H1 (cell line): ENCODE measurements around the gene CRYGN. TPM values are rescaled to one million over a fixed set of nuclear protein-coding genes. Genes with fewer than 3 reads are reported as not detected.

Experiments used
- CTCF ChIA-PET: fragments of 300-600 bp; sonication (Branson Sonifier 250); formaldehyde crosslinking; loops from one replicate; lab custom pipeline; 2021; ENCODE audit not compliant: partially characterized antibody; lab: Charles Lee
- POLR2A ChIA-PET: fragments of 300-600 bp; sonication (Branson Sonifier 250); formaldehyde crosslinking; loops from one replicate; lab custom pipeline; 2021; ENCODE audit warnings: inconsistent platforms; ENCODE audit not compliant: partially characterized antibody; lab: Charles Lee
- DNase-seq, 2 experiments: peaks; one replicate each; pipeline versions ENCODE4 v3.0.0 to v3.0.0-alpha.2; 2010 to 2022; ENCODE audit warnings: low spot score in 2 of 2, low read depth in 1 of 2, mixed read lengths in 1 of 2
- FAIRE-seq: peaks from 2 replicates; lab custom pipeline; 2011; peaks lifted over from hg19 to GRCh38; lab: Jason Lieb, UNC
- H2AFZ ChIP-seq: 2 replicates; pipeline ENCODE4 v1.8.1; 2012; ENCODE audit warnings: low read length, inconsistent platforms
- H2AK5ac ChIP-seq: 2 replicates; pipeline ENCODE4 v1.6.1; 2013; ENCODE audit warnings: low read depth, low read length
- H2BK120ac ChIP-seq: replicated peaks from 2 replicates; pipeline ENCODE3; 2013; ENCODE audit warnings: low read depth, low read length, inconsistent platforms
- H2BK12ac ChIP-seq: 2 replicates; pipeline ENCODE4 v1.6.1; 2013; ENCODE audit warnings: low read depth, low read length
- H2BK15ac ChIP-seq: 2 replicates; pipeline ENCODE4 v1.6.1; 2013; ENCODE audit warnings: low read length
- H2BK20ac ChIP-seq: 2 replicates; pipeline ENCODE4 v1.6.1; 2013; ENCODE audit warnings: low read length
- H2BK5ac ChIP-seq: 2 replicates; pipeline ENCODE4 v1.6.1; 2013; ENCODE audit warnings: low read depth, low read length
- H3K14ac ChIP-seq: 2 replicates; pipeline ENCODE4 v1.6.1; 2013; ENCODE audit warnings: inconsistent platforms; ENCODE audit not compliant: insufficient read length
- H3K18ac ChIP-seq: 2 replicates; pipeline ENCODE4 v1.6.1; 2013; ENCODE audit warnings: low read length; ENCODE audit errors: extremely low read depth
- H3K23ac ChIP-seq: 2 replicates; pipeline ENCODE4 v1.6.1; 2013; ENCODE audit warnings: inconsistent platforms; ENCODE audit not compliant: insufficient read length
- H3K23me2 ChIP-seq: 2 replicates; pipeline ENCODE4 v1.6.1; 2013; ENCODE audit warnings: low read depth, low read length
- H3K27ac ChIP-seq: 2 replicates; pipeline ENCODE4 v1.6.1; 2011; ENCODE audit warnings: low read depth, low read length, inconsistent platforms
- H3K27me3 ChIP-seq, 4 experiments: replicated peaks in 1 of 4; 1 replicate in 1 of 4; 2 replicates in 3 of 4; pipeline versions ENCODE4 v1.6.1 to v1.8.1; 2011 to 2013; ENCODE audit warnings: low read length in 3 of 4, mild to moderate bottlenecking in 3 of 4, inconsistent platforms in 2 of 4, mixed read lengths in 2 of 4, moderate library complexity in 1 of 4; ENCODE audit not compliant: control insufficient read depth in 3 of 4, insufficient read depth in 3 of 4; ENCODE audit errors: extremely low read depth in 1 of 4
- H3K36me3 ChIP-seq, 4 experiments: 2 replicates each; pipeline versions ENCODE4 v1.6.1 to v1.8.1; 2011 to 2013; ENCODE audit warnings: mild to moderate bottlenecking in 4 of 4, low read length in 3 of 4, moderate library complexity in 2 of 4, control low read depth in 1 of 4, inconsistent platforms in 1 of 4; ENCODE audit not compliant: insufficient read depth in 4 of 4, control insufficient read depth in 2 of 4
- H3K4ac ChIP-seq: replicated peaks from 2 replicates; pipeline ENCODE3; 2013; ENCODE audit warnings: low read length, low read depth, mixed read lengths, inconsistent platforms; ENCODE audit not compliant: insufficient read length
- H3K4me1 ChIP-seq, 4 experiments: replicated peaks in 1 of 4; 1 replicate in 1 of 4; 2 replicates in 3 of 4; pipeline versions ENCODE4 v1.6.1 to v1.8.1; 2011 to 2013; ENCODE audit warnings: low read length in 3 of 4, inconsistent platforms in 2 of 4, mixed read lengths in 1 of 4; ENCODE audit not compliant: insufficient read depth in 4 of 4, control insufficient read depth in 3 of 4
- H3K4me2 ChIP-seq, 2 experiments: 2 replicates each; pipeline versions ENCODE4 v1.6.1 to v1.8.1; 2011 to 2013; ENCODE audit warnings: low read depth in 2 of 2, low read length in 2 of 2, control low read depth in 1 of 2, inconsistent platforms in 1 of 2, mild to moderate bottlenecking in 1 of 2; ENCODE audit not compliant: insufficient read depth in 1 of 2
- H3K4me3 ChIP-seq, 4 experiments: fragments of 200-600, 300-600 bp in 1 of 4; sonication (generic), shearing (Covaris generic), sonication (Bioruptor Twin) in 1 of 4; 2 replicates each; pipeline versions ENCODE4 v1.5.1 to v1.8.1; 2011 to 2016; ENCODE audit warnings: low read length in 4 of 4, low read depth in 3 of 4, control low read depth in 2 of 4, inconsistent platforms in 2 of 4, mild to moderate bottlenecking in 2 of 4, mixed read lengths in 1 of 4, moderate library complexity in 1 of 4; ENCODE audit not compliant: insufficient read depth in 2 of 4; ENCODE audit errors: extremely low read depth in 1 of 4
- H3K56ac ChIP-seq: replicated peaks from 2 replicates; pipeline ENCODE3; 2013; ENCODE audit warnings: low read depth, mild to moderate bottlenecking, mixed read lengths, low read length, inconsistent platforms; ENCODE audit not compliant: insufficient read length
- H3K79me1 ChIP-seq: 2 replicates; pipeline ENCODE4 v1.6.1; 2013; ENCODE audit warnings: low read depth, low read length, control low read depth
- H3K79me2 ChIP-seq, 2 experiments: 2 replicates each; pipeline versions ENCODE4 v1.6.1 to v1.8.1; 2012 to 2013; ENCODE audit warnings: low read length in 2 of 2, mild to moderate bottlenecking in 2 of 2, inconsistent platforms in 1 of 2; ENCODE audit not compliant: insufficient read depth in 2 of 2, control insufficient read depth in 1 of 2
- H3K9ac ChIP-seq, 4 experiments: replicated peaks in 1 of 4; 1 replicate in 1 of 4; 2 replicates in 3 of 4; pipeline versions ENCODE4 v1.6.1 to v1.8.1; 2011 to 2013; ENCODE audit warnings: low read depth in 3 of 4, low read length in 3 of 4, control low read depth in 2 of 4, mild to moderate bottlenecking in 2 of 4, moderate library complexity in 2 of 4, inconsistent platforms in 1 of 4; ENCODE audit errors: extremely low read depth in 1 of 4
- H3K9me3 ChIP-seq, 2 experiments: 2 replicates each; pipeline versions ENCODE4 v1.6.1 to v1.8.1; 2012 to 2013; ENCODE audit warnings: mild to moderate bottlenecking in 2 of 2, moderate library complexity in 2 of 2, control low read depth in 1 of 2, inconsistent platforms in 1 of 2, low read depth in 1 of 2, low read length in 1 of 2, mixed read lengths in 1 of 2; ENCODE audit not compliant: insufficient read depth in 2 of 2
- H4K20me1 ChIP-seq, 2 experiments: replicated peaks in 1 of 2; 2 replicates each; pipeline versions ENCODE3 to v1.8.1; 2011 to 2013; ENCODE audit warnings: inconsistent platforms in 2 of 2, low read length in 2 of 2, mild to moderate bottlenecking in 1 of 2; ENCODE audit not compliant: insufficient read depth in 2 of 2, control insufficient read depth in 1 of 2
- H4K5ac ChIP-seq: 2 replicates; pipeline ENCODE4 v1.6.1; 2013; ENCODE audit warnings: low read length, low read depth, mixed read lengths, inconsistent platforms; ENCODE audit not compliant: insufficient read length
- H4K8ac ChIP-seq: 2 replicates; pipeline ENCODE4 v1.8.0; 2013; ENCODE audit warnings: mild to moderate bottlenecking, moderate library complexity, low read length, inconsistent platforms; ENCODE audit not compliant: insufficient read depth; ENCODE audit errors: extremely low read depth
- H4K91ac ChIP-seq: replicated peaks from 2 replicates; pipeline ENCODE3; 2013; ENCODE audit warnings: low read length, mixed read lengths, inconsistent platforms; ENCODE audit not compliant: insufficient read length
- CBX5 ChIP-seq: fragments of 300-800, 300-1000 bp; sonication (generic); IDR thresholded peaks from 2 replicates; pipeline ENCODE4 v1.7.1; 2016; ENCODE audit warnings: antibody characterized with exemption, low read length, low read depth
- CHD1 ChIP-seq: IDR thresholded peaks from 2 replicates; pipeline ENCODE4 v1.6.1; 2012; ENCODE audit warnings: low read depth, low read length, improper control_type of control experiment
- GABPA ChIP-seq: IDR thresholded peaks from 2 replicates; pipeline ENCODE4 v1.6.1; 2011; ENCODE audit warnings: mild to moderate bottlenecking, low read length, moderate library complexity, borderline replicate concordance; ENCODE audit not compliant: insufficient read depth
- SP2 ChIP-seq: IDR thresholded peaks from 2 replicates; pipeline ENCODE4 v1.6.1; 2012; ENCODE audit warnings: mild to moderate bottlenecking, low read length, inconsistent platforms
- TCF12 ChIP-seq: IDR thresholded peaks from 2 replicates; pipeline ENCODE4 v1.6.1; 2011; ENCODE audit warnings: low read depth, mild to moderate bottlenecking, low read length
- WGBS, 2 experiments: shearing (Covaris generic) in 1 of 2; methylation state at CpG; one replicate each; pipeline versions ENCODE4 v1.1.6 to v1.1.7; 2013 to 2015; ENCODE audit warnings: low lambda C conversion rate in 2 of 2, mixed read lengths in 2 of 2, inconsistent platforms in 1 of 2, low coverage in 1 of 2, missing lambda C conversion rate in 1 of 2; ENCODE audit not compliant: insufficient replicate concordance in 2 of 2, insufficient coverage in 1 of 2, insufficient read length in 1 of 2; ENCODE audit errors: extremely low coverage in 1 of 2, missing lambda C conversion rate in 1 of 2; 5-methylcytosine and 5-hydroxymethylcytosine counted together
- polyA plus RNA-seq, 7 experiments: library from polyadenylated mRNA; depleted of rRNA in 3 of 7; stranded (reverse) in 5 of 7; unstranded in 2 of 7; fragments of >200 nt in 5 of 7; fragments of 200-250 nt in 2 of 7; gene quantifications; 1 replicate in 5 of 7; 2 replicates in 1 of 7; 4 replicates in 1 of 7; pipeline versions ENCODE4 v1.2.1 to v1.2.3, GENCODE V29; 2011 to 2013; ENCODE audit warnings: missing spikeins in 2 of 7, mixed read lengths in 2 of 7
- total RNA-seq: library from RNA; stranded (reverse); fragmentation: NEBNext Ultra II Directional; extraction: Animal tissue kit (Norgen Biotek cat#: 25700); gene quantifications from 2 replicates; pipeline ENCODE4 v1.2.1, GENCODE V29; 2021

Gene CRYGN
- total and polyA plus RNA-seq, 2 of the 8 experiments (the other 6 are each of a cell fraction or from before 2014, with no cell fraction given) = 0.98 to 1.6 TPM

DNA sequence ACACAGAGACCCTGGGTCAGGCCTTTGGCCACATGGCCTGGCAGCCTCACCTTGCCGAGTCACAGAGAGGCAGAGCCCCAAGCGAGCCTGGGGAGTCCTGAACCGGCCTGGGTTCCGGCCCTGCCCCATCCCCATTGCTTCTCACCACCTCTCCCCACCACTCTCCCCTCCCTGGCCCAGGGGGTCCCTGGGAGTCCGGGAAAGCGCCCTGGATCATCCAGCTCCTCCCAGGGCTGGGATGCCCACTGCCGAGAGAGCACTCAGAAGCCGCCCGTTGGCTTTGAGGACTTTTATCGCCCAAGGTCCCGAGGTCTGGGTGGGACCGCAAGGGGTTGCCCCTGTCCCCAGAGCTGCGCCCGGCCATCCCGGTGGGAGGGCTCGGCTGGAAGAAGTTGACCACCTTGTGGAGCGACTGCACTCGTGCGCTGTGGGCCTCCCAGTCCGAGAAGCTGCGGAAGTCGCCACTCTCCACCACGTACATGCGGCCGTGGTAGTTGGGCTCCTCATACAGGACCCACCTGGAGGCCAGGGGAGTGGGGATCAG, 8.1 kb downstream of the CRYGN start:
- POLR2A ChIA-PET = interaction anchor here (0.6 to 1.2 kb wide), 2 partner anchors 22 to 60 kb away, joined by 3 read pairs; partner anchors contain the start of gene WDR86
- H3K18ac ChIP-seq = no peak overlapping the region
- H4K20me1 ChIP-seq = no peaks in the 10 kb centered on the region
- no peak overlapping the region for H4K5ac ChIP-seq
- no peak overlapping the region for H2AK5ac ChIP-seq
- FAIRE-seq = no peak
- no peak overlapping the region for H4K91ac ChIP-seq
- H3K9ac ChIP-seq = no peak overlapping the region
- H3K23ac ChIP-seq = no peak overlapping the region
- H2AFZ ChIP-seq = no peak overlapping the region
- no peak overlapping the region; the same call in 1 of the 2 replicates for H4K8ac ChIP-seq
- no peak overlapping the region for H2BK12ac ChIP-seq
- no peak overlapping the region for H3K56ac ChIP-seq
- CTCF ChIA-PET = interaction anchor here (1.4 to 2.6 kb wide), 4 partner anchors 17 to 73 kb away, joined by 3 to 14 read pairs (median 4); no protein-coding TSS in a partner anchor
- 92% methylated on average over 21 of the region's 25 CpGs; no CpG with 5 or more reads in 1 of the 2 experiments for WGBS, 2 experiments
- no peak overlapping the region for H3K4me3 ChIP-seq
- no peak overlapping the region for H2BK120ac ChIP-seq
- H3K4me2 ChIP-seq = no peak overlapping the region
- no peak overlapping the region for H3K14ac ChIP-seq
- H2BK5ac ChIP-seq = no peak overlapping the region
- H2BK20ac ChIP-seq = no peak overlapping the region
- no peaks in the 10 kb centered on the region for H3K36me3 ChIP-seq
- DNase-seq = no peak
- H3K79me1 ChIP-seq = no peaks in the 10 kb centered on the region; the same call in 1 of the 2 replicates
- H2BK15ac ChIP-seq = no peak overlapping the region
- no peak for TF ChIP-seq SP2
- no peak for TF ChIP-seq GABPA
- TF ChIP-seq TCF12 = no peak
- no peak for TF ChIP-seq CBX5
- no peak for TF ChIP-seq CHD1
- no peak overlapping the region for H3K27ac ChIP-seq
- H3K9me3 ChIP-seq = no peaks in the 10 kb centered on the region
- peaks cover 5 to 20% (median 11%) of the 10 kb centered on the region in 4 experiments for H3K4me1 ChIP-seq
- no peaks in the 10 kb centered on the region for H3K23me2 ChIP-seq
- no peaks in the 10 kb centered on the region for H3K79me2 ChIP-seq
- no peak overlapping the region for H3K4ac ChIP-seq
- H3K27me3 ChIP-seq = no peaks in the 10 kb centered on the region
